Activated CD8-positive, alpha-beta memory T cell treated with anti-CD3 and anti-CD28 coated beads, Interleukin-2, amount 10 ng/mL, durations not matched to agents 7 days and 5 days (primary cell): ENCODE results near the gene B9D2. TPM values are rescaled to one million over a fixed set of nuclear protein-coding genes. Genes with fewer than 3 reads are reported as not detected.

Experiments
- ATAC-seq: fragments of 150-1000 bp; cut with Tn5 transposase; one replicate; pipeline ENCODE4 v1.10.0; 2021; ENCODE audit warnings: moderate library complexity
- CTCF ChIA-PET: fragments of 350-600 bp; sonication (Branson Sonifier 250); formaldehyde crosslinking; loops from one replicate; lab custom pipeline; 2021; ENCODE audit warnings: antibody characterized with exemption; lab: Charles Lee
- DNase-seq: peaks from one replicate; pipeline ENCODE4 v3.0.0-alpha.2; 2020
- H3K27ac Mint-ChIP-seq: one replicate; pipeline ENCODE4 v1.8.0; 2021; ENCODE audit warnings: mild to moderate bottlenecking, mixed read lengths
- H3K27me3 Mint-ChIP-seq: one replicate; pipeline ENCODE4 v1.8.0; 2021; ENCODE audit warnings: mixed read lengths
- H3K36me3 Mint-ChIP-seq: one replicate; pipeline ENCODE4 v1.8.0; 2021; ENCODE audit warnings: mild to moderate bottlenecking, mixed read lengths
- H3K4me1 Mint-ChIP-seq: one replicate; pipeline ENCODE4 v1.8.0; 2021; ENCODE audit warnings: mixed read lengths
- H3K4me3 Mint-ChIP-seq: one replicate; pipeline ENCODE4 v1.8.0; 2021; ENCODE audit warnings: mild to moderate bottlenecking, moderate library complexity, mixed read lengths
- H3K9me3 Mint-ChIP-seq: one replicate; pipeline ENCODE4 v1.8.0; 2022; ENCODE audit warnings: low read depth, mixed read lengths
- total RNA-seq, 2 experiments: library from RNA; stranded (reverse); gene quantifications; one replicate each; pipeline ENCODE4 v1.2.3, GENCODE V29; 2021

Gene B9D2
- total RNA-seq, 2 experiments from 2014 or later: 8.2 to 9.3 TPM

- DNase-seq (peak; percentile 83), ATAC-seq (peak; percentile 52)
- Mint-ChIP-seq H3K9me3 (no peaks in the 10 kb centered on the region), H3K27ac (peak overlapping the region; percentile 91), H3K36me3 (peaks cover 46% of the 10 kb centered on the region), H3K4me1 (peaks cover 62% of the 10 kb centered on the region), H3K4me3 (peak overlapping the region; percentile 67), H3K27me3 (no peaks in the 10 kb centered on the region)
- CTCF ChIA-PET: interaction anchor here (1.0 to 4.1 kb wide), 9 partner anchors 14 to 103 kb away, joined by 3 to 37 read pairs (median 10); partner anchors contain the start of genes B9D2, CCDC97 and HNRNPUL1
Measured at GRCh38 chr19:41328157-41328841, 35.6 kb downstream of the B9D2 start.

- CTCF ChIA-PET: interaction anchor here (0.6 to 4.1 kb wide), 12 partner anchors 10 to 1022 kb away, joined by 3 to 37 read pairs (median 6); partner anchors contain the start of genes B9D2, CCDC97 and HNRNPUL1
- Mint-ChIP-seq H3K27ac (peak overlapping the region; percentile 91), H3K9me3 (no peaks in the 10 kb centered on the region), H3K4me1 (peaks cover 61% of the 10 kb centered on the region), H3K4me3 (peak overlapping the region; percentile 67), H3K36me3 (peaks cover 47% of the 10 kb centered on the region), H3K27me3 (no peaks in the 10 kb centered on the region)
- ATAC-seq (peak; percentile 73), DNase-seq (peak; percentile 90)
Measured at GRCh38 chr19:41327576-41328156, 36.3 kb downstream of the B9D2 start.

GRCh38 chr19:41327076-41327575 is 36.8 kb downstream of the B9D2 start:
- H3K27me3 Mint-ChIP-seq: no peaks in the 10 kb centered on the region
- DNase-seq: peak; percentile 64
- ATAC-seq: peak; percentile 9
- H3K4me1 Mint-ChIP-seq: peaks cover 58% of the 10 kb centered on the region
- CTCF ChIA-PET: interaction anchor here (0.6 to 4.1 kb wide), 11 partner anchors 10 to 1022 kb away, joined by 3 to 37 read pairs (median 7); partner anchors contain the start of genes B9D2, CCDC97 and HNRNPUL1
- peaks cover 44% of the 10 kb centered on the region for H3K36me3 Mint-ChIP-seq
- no peaks in the 10 kb centered on the region for H3K9me3 Mint-ChIP-seq
- peak overlapping the region; percentile 88 for H3K27ac Mint-ChIP-seq
- peak overlapping the region; percentile 65 for H3K4me3 Mint-ChIP-seq

- H3K9me3 Mint-ChIP-seq: no peaks in the 10 kb centered on the region
- DNase-seq (peak; percentile 60), ATAC-seq (no peak)
- H3K27me3 Mint-ChIP-seq: no peaks in the 10 kb centered on the region
- CTCF ChIA-PET: interaction anchor here (3.4 to 4.1 kb wide), 3 partner anchors 17 to 26 kb away, joined by 14 to 37 read pairs (median 32); partner anchors contain the start of gene CCDC97
- H3K36me3 Mint-ChIP-seq: peaks cover 40% of the 10 kb centered on the region
- peak overlapping the region; percentile 88 for H3K27ac Mint-ChIP-seq
- H3K4me1 Mint-ChIP-seq: peaks cover 55% of the 10 kb centered on the region
- H3K4me3 Mint-ChIP-seq: peak overlapping the region; percentile 4
Measured at GRCh38 chr19:41325947-41326706, 37.8 kb downstream of the B9D2 start.

GRCh38 chr19:41325640-41325946 is 38.4 kb downstream of the B9D2 start:
- H3K9me3 Mint-ChIP-seq: no peaks in the 10 kb centered on the region
- CTCF ChIA-PET: interaction anchor here (3.4 to 4.1 kb wide), 3 partner anchors 16 to 26 kb away, joined by 14 to 37 read pairs (median 32); partner anchors contain the start of gene CCDC97
- H3K4me3 Mint-ChIP-seq: no peak overlapping the region
- H3K27ac Mint-ChIP-seq: no peak overlapping the region
- DNase-seq (no peak), ATAC-seq (no peak)
- peaks cover 53% of the 10 kb centered on the region for H3K4me1 Mint-ChIP-seq
- H3K36me3 Mint-ChIP-seq: peaks cover 39% of the 10 kb centered on the region
- H3K27me3 Mint-ChIP-seq: no peaks in the 10 kb centered on the region

- CTCF ChIA-PET: interaction anchor here (1.6 kb wide), 1 partner anchor 16 kb away, joined by 4 read pairs; no protein-coding TSS in a partner anchor
- ATAC-seq (no peak), DNase-seq (no peak)
- peaks cover 48% of the 10 kb centered on the region for H3K4me1 Mint-ChIP-seq
- H3K9me3 Mint-ChIP-seq: no peaks in the 10 kb centered on the region
- H3K4me3 Mint-ChIP-seq: no peak overlapping the region
- H3K36me3 Mint-ChIP-seq: peaks cover 34% of the 10 kb centered on the region
- H3K27ac Mint-ChIP-seq: peak overlapping the region; percentile 66
- no peaks in the 10 kb centered on the region for H3K27me3 Mint-ChIP-seq
Measured at GRCh38 chr19:41324921-41325639, 38.9 kb downstream of the B9D2 start.

- Mint-ChIP-seq H3K36me3 (peaks cover 36% of the 10 kb centered on the region), H3K9me3 (no peaks in the 10 kb centered on the region), H3K4me3 (no peak overlapping the region), H3K27ac (peak overlapping the region; percentile 66), H3K27me3 (no peaks in the 10 kb centered on the region), H3K4me1 (peaks cover 48% of the 10 kb centered on the region)
- DNase-seq (no peak), ATAC-seq (no peak)
- CTCF ChIA-PET: interaction anchor here (1.6 kb wide), 1 partner anchor 15 kb away, joined by 4 read pairs; no protein-coding TSS in a partner anchor
Measured at GRCh38 chr19:41324231-41324702, 39.7 kb downstream of the B9D2 start.

- H3K4me1 Mint-ChIP-seq: peaks cover 41% of the 10 kb centered on the region
- H3K27me3 Mint-ChIP-seq: no peaks in the 10 kb centered on the region
Measured at GRCh38 chr19:41323430-41324125, 40.4 kb downstream of the B9D2 start.

GRCh38 chr19:41323023-41323422 is 40.9 kb downstream of the B9D2 start:
- ATAC-seq: no peak
- Mint-ChIP-seq H3K27me3 (no peaks in the 10 kb centered on the region), H3K9me3 (no peaks in the 10 kb centered on the region), H3K27ac (peak overlapping the region; percentile 76), H3K36me3 (peaks cover 28% of the 10 kb centered on the region), H3K4me1 (peaks cover 35% of the 10 kb centered on the region), H3K4me3 (no peak overlapping the region)
- CTCF ChIA-PET: interaction anchor here (0.6 to 0.9 kb wide), 2 partner anchors 18 to 30 kb away, joined by 3 read pairs; no protein-coding TSS in a partner anchor
- DNase-seq: no peak

More at GRCh38 chr19:41323430-41324125, 40.4 kb downstream of the B9D2 start:
- ATAC-seq (no peak), DNase-seq (no peak)
- CTCF ChIA-PET: interaction anchor here (0.6 to 1.6 kb wide), 2 partner anchors 15 to 29 kb away, joined by 3 to 4 read pairs; no protein-coding TSS in a partner anchor
- Mint-ChIP-seq H3K27ac (peak overlapping the region; percentile 76), H3K36me3 (peaks cover 30% of the 10 kb centered on the region), H3K9me3 (no peaks in the 10 kb centered on the region), H3K4me3 (no peak overlapping the region)

GRCh38 chr19:41322451-41322850 is 41.5 kb downstream of the B9D2 start:
- Mint-ChIP-seq H3K27ac (peak overlapping the region; percentile 76), H3K4me1 (peaks cover 32% of the 10 kb centered on the region), H3K36me3 (peaks cover 29% of the 10 kb centered on the region), H3K4me3 (no peak overlapping the region), H3K9me3 (no peaks in the 10 kb centered on the region), H3K27me3 (no peaks in the 10 kb centered on the region)
- DNase-seq (no peak), ATAC-seq (no peak)
- CTCF ChIA-PET: interaction anchor here (0.7 to 1.4 kb wide), 6 partner anchors 17 to 118 kb away, joined by 3 to 11 read pairs (median 4); partner anchors contain the start of gene TGFB1

GRCh38 chr19:41321600-41322270 is 42.2 kb downstream of the B9D2 start:
- no peak overlapping the region for H3K4me3 Mint-ChIP-seq
- DNase-seq (no peak), ATAC-seq (no peak)
- H3K36me3 Mint-ChIP-seq: peaks cover 33% of the 10 kb centered on the region
- H3K4me1 Mint-ChIP-seq: peaks cover 28% of the 10 kb centered on the region
- no peaks in the 10 kb centered on the region for H3K27me3 Mint-ChIP-seq
- H3K27ac Mint-ChIP-seq: no peak overlapping the region
- CTCF ChIA-PET: interaction anchor here (0.7 to 1.4 kb wide), 6 partner anchors 16 to 119 kb away, joined by 3 to 11 read pairs (median 4); partner anchors contain the start of gene TGFB1
- H3K9me3 Mint-ChIP-seq: no peaks in the 10 kb centered on the region
